ENCODE data around the gene CLDN2. TPM values are rescaled to one million over a fixed set of nuclear protein-coding genes. Genes with fewer than 3 reads are reported as not detected.

Gene CLDN2
- total and polyA plus RNA-seq, 12 donors = 0.06 to 10.0 (median 1.7) TPM

- peaks cover 9% of the 10 kb centered on the region for H3K27me3 ChIP-seq
- H3K4me3 ChIP-seq = no peak overlapping the region
- TF ChIP-seq POLR2A (IDR thresholded peaks at IDR 0.05) (no peak), CTCF (IDR thresholded peaks at IDR 0.05) (no peak)
- H3K9me3 ChIP-seq (replicated peaks in 1 of 3) = no peaks in the 10 kb centered on the region
- no peaks in the 10 kb centered on the region for H3K4me1 ChIP-seq (replicated peaks in 1 of 2)
- peak in 6 of 7 donors; percentile 53 to 74 (median 58) for DNase-seq
- H3K27ac ChIP-seq = peak overlapping the region in 1 of 5 donors; percentile 57
- H3K36me3 ChIP-seq (replicated peaks in 1 of 2) = no peaks in the 10 kb centered on the region
- intact Hi-C loops (cut with DNase I) = no loop called here
- 33 to 43% (median 38%) methylated on average over 4 to 6 of the region's 6 CpGs for WGBS, 4 donors
These were observed 2.2 kb upstream of the CLDN2 start for GRCh38 chrX:106917830-106918500.

DNA sequence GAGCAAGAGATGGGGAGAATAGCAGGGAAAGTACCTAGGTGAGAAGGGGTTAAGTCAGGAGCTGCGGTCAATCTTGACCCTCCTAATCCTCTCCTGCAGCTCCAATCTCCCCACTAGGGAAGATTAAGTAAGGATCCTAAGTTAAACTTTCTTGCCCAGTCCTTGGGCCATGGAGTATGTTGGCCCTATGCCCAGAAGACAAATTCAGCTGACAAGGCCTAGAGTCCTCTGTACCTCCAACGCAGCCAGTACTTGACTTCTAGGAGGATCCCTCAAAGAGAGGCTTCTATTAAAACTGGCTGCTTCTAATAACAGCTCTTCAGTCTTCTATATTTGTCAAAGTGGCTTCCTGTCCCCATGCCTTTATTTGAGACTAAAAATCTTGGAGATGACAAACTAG is 1.4 kb downstream of the CLDN2 start:
- WGBS, 4 donors = 40 to 73% (median 58%) methylated on average over 2 of the region's 2 CpGs
- intact Hi-C loops (cut with DNase I) = no loop called here
- no peaks in the 10 kb centered on the region for H3K36me3 ChIP-seq (replicated peaks in 1 of 2)
- H3K4me1 ChIP-seq (replicated peaks in 1 of 2) = no peaks in the 10 kb centered on the region
- H3K27me3 ChIP-seq = peaks cover 9% of the 10 kb centered on the region
- no peaks in the 10 kb centered on the region for H3K9me3 ChIP-seq (replicated peaks in 1 of 3)
- no peak for TF ChIP-seq POLR2A (IDR thresholded peaks at IDR 0.05)
- no peak for TF ChIP-seq CTCF (IDR thresholded peaks at IDR 0.05)
- H3K4me3 ChIP-seq = no peak overlapping the region
- H3K27ac ChIP-seq = no peak overlapping the region
- no peak for DNase-seq

- WGBS, 4 donors = 68 to 91% (median 71%) methylated on average over 3 of the region's 3 CpGs; no CpG with 5 or more reads in 1 of the 4 donors
- TF ChIP-seq CTCF (IDR thresholded peaks at IDR 0.05) (no peak), POLR2A (IDR thresholded peaks at IDR 0.05) (no peak)
- DNase-seq = no peak
These were observed 6.8 kb downstream of the CLDN2 start for GRCh38 chrX:106927023-106927422.

DNA sequence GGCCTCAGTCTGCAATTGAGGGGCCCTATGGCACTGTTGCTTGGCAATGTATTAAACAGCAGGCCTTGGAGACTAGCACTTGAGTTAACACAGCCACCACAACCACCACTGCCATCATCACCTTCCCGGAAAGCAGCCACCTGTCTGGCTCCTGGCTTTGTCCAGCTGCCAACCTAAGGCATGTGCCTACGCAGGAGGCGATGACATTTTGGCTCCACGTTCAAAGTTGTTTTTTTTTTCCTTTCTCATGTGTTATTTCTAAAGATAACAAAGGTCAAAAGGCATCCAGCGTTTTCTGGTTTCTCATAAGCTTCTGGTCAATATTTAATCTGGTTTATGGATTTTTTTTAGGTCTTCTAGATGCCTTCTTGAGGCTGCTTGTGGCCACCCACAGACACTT is 7.5 kb downstream of the CLDN2 start:
- no peak overlapping the region for H3K4me3 ChIP-seq
- DNase-seq = peak in 4 of 7 donors; percentile 28 to 61 (median 30)
- WGBS, 4 donors = 42 to 57% (median 47%) methylated on average over 4 to 5 of the region's 5 CpGs
- H3K27ac ChIP-seq = no peak overlapping the region
- no peaks in the 10 kb centered on the region for H3K36me3 ChIP-seq (replicated peaks in 1 of 2)
- intact Hi-C loops (cut with DNase I) = no loop called here
- H3K27me3 ChIP-seq = peaks cover 6% of the 10 kb centered on the region
- TF ChIP-seq CTCF (IDR thresholded peaks at IDR 0.05) (no peak), POLR2A (IDR thresholded peaks at IDR 0.05) (no peak)
- H3K4me1 ChIP-seq (replicated peaks in 1 of 2) = no peaks in the 10 kb centered on the region
- H3K9me3 ChIP-seq (replicated peaks in 1 of 3) = no peaks in the 10 kb centered on the region

More at GRCh38 chrX:106927023-106927422, 6.8 kb downstream of the CLDN2 start:
- Histone ChIP-seq H3K4me3 (no peak overlapping the region), H3K36me3 (replicated peaks in 1 of 2) (no peaks in the 10 kb centered on the region), H3K27ac (no peak overlapping the region), H3K4me1 (replicated peaks in 1 of 2) (no peaks in the 10 kb centered on the region), H3K9me3 (replicated peaks in 1 of 3) (no peaks in the 10 kb centered on the region), H3K27me3 (peaks cover 6% of the 10 kb centered on the region)
- intact Hi-C loops (cut with DNase I) = no loop called here

Measured in adrenal gland (tissue), 12 donors.